Parathyroid adenoma (tissue), 2 donors: Measurements from ENCODE around the gene PNKP.

Experiments used
- H2AFZ ChIP-seq: fragments of 300-600 bp; sonication (generic); one replicate; pipeline ENCODE4 v1.7.0; 2017; ENCODE audit warnings: antibody characterized with exemption, mild to moderate bottlenecking
- H3K27ac ChIP-seq: fragments of 300-600 bp; sonication (generic); one replicate; pipeline ENCODE4 v1.7.0; 2017
- H3K27me3 ChIP-seq: fragments of 300-600 bp; sonication (generic); one replicate; pipeline ENCODE4 v1.7.0; 2017; ENCODE audit warnings: low read length; ENCODE audit not compliant: control insufficient read depth, insufficient read depth
- H3K36me3 ChIP-seq: fragments of 300-600 bp; sonication (generic); one replicate; pipeline ENCODE4 v1.7.0; 2017; ENCODE audit warnings: low read length; ENCODE audit not compliant: control insufficient read depth, insufficient read depth
- H3K4me1 ChIP-seq: fragments of 300-600 bp; sonication (generic); one replicate; pipeline ENCODE4 v1.7.0; 2017; ENCODE audit warnings: control low read depth
- H3K4me2 ChIP-seq: fragments of 300-600 bp; sonication (generic); one replicate; pipeline ENCODE4 v1.7.0; 2017; ENCODE audit warnings: low read length
- H3K4me3 ChIP-seq: fragments of 300-600 bp; sonication (generic); one replicate; pipeline ENCODE4 v1.7.0; 2017; ENCODE audit warnings: low read depth, low read length
- H3K79me2 ChIP-seq: fragments of 300-600 bp; sonication (generic); one replicate; pipeline ENCODE4 v1.7.0; 2017; ENCODE audit warnings: control low read depth
- H3K9ac ChIP-seq: fragments of 300-600 bp; sonication (generic); one replicate; pipeline ENCODE4 v1.7.0; 2017; ENCODE audit warnings: mild to moderate bottlenecking
- H3K9me3 ChIP-seq: fragments of 300-600 bp; sonication (generic); one replicate; pipeline ENCODE4 v1.7.0; 2017; ENCODE audit warnings: low read length; ENCODE audit not compliant: control insufficient read depth
- TF ChIP-seq, protein P1 (sequence below): fragments of 300-600 bp; sonication (generic); IDR thresholded peaks from one replicate; pipeline ENCODE4 v1.7.0; 2017; ENCODE audit warnings: antibody characterized with exemption, mild to moderate bottlenecking
- donor health status: primary hyperparathyroidism.

The PNKP gene

DNA sequence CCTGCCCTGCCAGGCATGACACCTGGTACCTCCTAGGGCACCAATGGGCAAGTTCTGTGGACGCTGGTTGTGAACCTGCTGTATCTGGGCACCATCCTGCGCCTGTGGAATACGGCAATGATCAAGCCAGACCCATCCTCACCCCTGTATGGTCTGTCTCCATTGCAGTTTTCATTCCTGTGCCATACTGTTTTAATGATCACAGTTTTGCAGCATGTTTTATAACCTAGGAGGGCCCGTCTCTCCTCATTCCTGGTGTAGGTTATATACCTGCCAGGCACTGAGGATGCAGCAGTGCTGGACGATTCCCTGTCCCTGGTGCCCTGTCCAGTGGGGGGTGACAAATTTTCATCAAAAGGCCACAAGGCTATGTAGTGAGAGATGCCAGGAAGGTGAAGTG, 15.7 kb upstream of the PNKP start:
- no peaks in the 10 kb centered on the region for H3K4me1 ChIP-seq
- H3K27ac ChIP-seq = no peak overlapping the region
- H3K9ac ChIP-seq = no peak overlapping the region
- no peak overlapping the region for H3K4me2 ChIP-seq
- no peak overlapping the region for H2AFZ ChIP-seq
- TF ChIP-seq, protein P1, sequence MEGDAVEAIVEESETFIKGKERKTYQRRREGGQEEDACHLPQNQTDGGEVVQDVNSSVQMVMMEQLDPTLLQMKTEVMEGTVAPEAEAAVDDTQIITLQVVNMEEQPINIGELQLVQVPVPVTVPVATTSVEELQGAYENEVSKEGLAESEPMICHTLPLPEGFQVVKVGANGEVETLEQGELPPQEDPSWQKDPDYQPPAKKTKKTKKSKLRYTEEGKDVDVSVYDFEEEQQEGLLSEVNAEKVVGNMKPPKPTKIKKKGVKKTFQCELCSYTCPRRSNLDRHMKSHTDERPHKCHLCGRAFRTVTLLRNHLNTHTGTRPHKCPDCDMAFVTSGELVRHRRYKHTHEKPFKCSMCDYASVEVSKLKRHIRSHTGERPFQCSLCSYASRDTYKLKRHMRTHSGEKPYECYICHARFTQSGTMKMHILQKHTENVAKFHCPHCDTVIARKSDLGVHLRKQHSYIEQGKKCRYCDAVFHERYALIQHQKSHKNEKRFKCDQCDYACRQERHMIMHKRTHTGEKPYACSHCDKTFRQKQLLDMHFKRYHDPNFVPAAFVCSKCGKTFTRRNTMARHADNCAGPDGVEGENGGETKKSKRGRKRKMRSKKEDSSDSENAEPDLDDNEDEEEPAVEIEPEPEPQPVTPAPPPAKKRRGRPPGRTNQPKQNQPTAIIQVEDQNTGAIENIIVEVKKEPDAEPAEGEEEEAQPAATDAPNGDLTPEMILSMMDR = no peak
- H3K27me3 ChIP-seq = no peaks in the 10 kb centered on the region
- no peak overlapping the region for H3K4me3 ChIP-seq
- no peaks in the 10 kb centered on the region for H3K36me3 ChIP-seq
- H3K9me3 ChIP-seq = no peaks in the 10 kb centered on the region
- no peaks in the 10 kb centered on the region for H3K79me2 ChIP-seq

DNA sequence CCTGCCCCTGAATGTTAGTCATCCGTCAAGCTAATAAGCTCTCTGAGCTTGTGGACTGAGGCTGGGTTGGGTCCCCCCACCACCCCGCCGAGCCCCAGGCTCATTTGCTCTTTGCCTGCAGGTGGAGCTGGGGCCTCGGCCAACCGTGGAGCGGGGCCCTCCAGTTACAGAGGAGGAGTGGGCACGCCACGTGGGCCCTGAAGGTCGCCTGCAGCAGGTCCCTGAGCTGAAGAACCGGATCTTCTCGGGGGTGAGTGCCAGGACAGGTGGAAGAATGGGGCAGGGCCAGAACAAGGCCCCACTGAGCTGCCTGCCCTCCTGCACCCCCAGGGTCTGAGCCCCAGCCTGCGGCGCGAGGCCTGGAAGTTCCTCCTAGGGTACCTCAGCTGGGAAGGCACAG, 15.3 kb upstream of the PNKP start:
- Histone ChIP-seq H3K9me3 (no peaks in the 10 kb centered on the region), H3K27me3 (no peaks in the 10 kb centered on the region), H2AFZ (no peak overlapping the region), H3K4me3 (no peak overlapping the region), H3K4me1 (no peaks in the 10 kb centered on the region), H3K36me3 (no peaks in the 10 kb centered on the region), H3K4me2 (no peak overlapping the region), H3K9ac (no peak overlapping the region), H3K27ac (no peak overlapping the region), H3K79me2 (no peaks in the 10 kb centered on the region)
- TF ChIP-seq, protein P1 = no peak

DNA sequence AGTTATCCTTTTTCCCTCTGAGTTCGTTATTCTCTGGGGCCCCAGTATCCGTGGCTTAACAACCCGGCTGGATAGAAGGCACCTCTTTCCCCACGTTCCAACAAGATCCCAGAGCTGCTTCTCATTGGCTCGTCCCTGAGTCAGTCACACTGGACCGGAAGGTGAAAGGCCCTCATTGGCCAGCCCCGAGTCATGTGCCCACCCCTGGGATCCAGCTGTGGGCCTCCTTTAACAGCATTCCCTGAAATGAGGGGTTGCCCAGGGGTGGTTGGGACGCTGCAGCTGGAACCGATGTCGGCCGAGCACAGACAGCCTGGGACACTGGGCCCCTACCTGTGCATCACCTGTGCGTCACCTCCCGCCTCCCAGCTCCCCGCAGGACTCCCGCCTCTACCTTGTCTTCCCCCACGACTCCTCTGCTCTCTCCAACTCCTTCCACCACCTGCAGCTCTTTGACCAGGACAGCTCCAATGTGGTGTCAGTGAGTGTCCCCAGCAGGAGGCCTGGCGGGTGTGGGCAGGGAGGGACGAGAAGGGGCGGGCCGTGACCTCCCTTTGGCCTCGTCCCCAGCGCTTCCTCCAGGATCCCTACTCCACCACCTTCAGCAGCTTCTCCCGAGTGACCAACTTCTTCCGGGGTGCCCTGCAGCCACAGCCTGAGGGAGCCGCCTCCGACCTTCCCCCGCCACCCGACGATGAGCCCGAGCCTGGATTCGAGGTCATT, 14.5 kb upstream of the PNKP start:
- Histone ChIP-seq H3K27ac (no peak overlapping the region), H3K9ac (no peak overlapping the region), H3K27me3 (no peaks in the 10 kb centered on the region), H3K36me3 (no peaks in the 10 kb centered on the region), H3K79me2 (no peaks in the 10 kb centered on the region), H2AFZ (no peak overlapping the region), H3K9me3 (no peaks in the 10 kb centered on the region), H3K4me2 (no peak overlapping the region), H3K4me1 (no peaks in the 10 kb centered on the region), H3K4me3 (no peak overlapping the region)
- TF ChIP-seq, protein P1 = no peak

DNA sequence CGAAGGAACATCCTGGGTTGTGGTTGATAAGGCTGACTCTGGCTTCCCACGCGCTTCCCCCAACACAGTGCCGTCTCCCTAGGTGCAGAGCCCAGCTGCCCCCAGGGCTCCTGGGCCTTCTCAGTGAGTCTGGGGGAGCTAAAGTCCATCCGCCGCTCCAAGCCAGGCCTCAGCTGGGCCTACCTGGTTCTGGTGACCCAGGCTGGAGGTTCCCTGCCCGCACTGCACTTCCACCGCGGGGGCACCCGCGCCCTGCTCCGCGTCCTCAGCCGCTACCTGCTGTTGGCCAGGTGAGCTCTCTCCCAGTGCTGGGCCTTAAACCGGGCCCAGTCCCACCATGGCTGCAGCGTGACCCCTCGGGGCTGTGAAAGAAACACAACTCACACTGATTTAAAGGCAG, 13.8 kb upstream of the PNKP start:
- Histone ChIP-seq H3K4me1 (no peaks in the 10 kb centered on the region), H3K4me3 (no peak overlapping the region), H3K9ac (no peak overlapping the region), H3K4me2 (no peak overlapping the region), H2AFZ (no peak overlapping the region), H3K27ac (no peak overlapping the region), H3K36me3 (no peaks in the 10 kb centered on the region), H3K9me3 (no peaks in the 10 kb centered on the region), H3K27me3 (no peaks in the 10 kb centered on the region), H3K79me2 (no peaks in the 10 kb centered on the region)
- TF ChIP-seq, protein P1 = no peak
